ENCODE measurements around the gene TMEM97. TPM values are rescaled to one million over a fixed set of nuclear protein-coding genes. Genes with fewer than 3 reads are reported as not detected.

TMEM97 gene
- total and polyA plus RNA-seq, 2 experiments from 2014 or later: 101 to 216 TPM

- Histone ChIP-seq H3K4me3 (no peak overlapping the region), H3K9me2 (ENCODE audit: insufficient read depth) (0 out of 2 replicates have a peak, but pooled peaks cover 23% of the 10 kb centered on the region), H3K36me3 (ENCODE audit: insufficient read depth) (no peaks in the 10 kb centered on the region), H3K27me3 (ENCODE audit: insufficient read depth) (no peaks in the 10 kb centered on the region), H2AFZ (no peak overlapping the region), H4K20me1 (replicated peaks; ENCODE audit: insufficient read depth) (no peaks in the 10 kb centered on the region), H3K4me2 (no peak overlapping the region), H3K4me1 (ENCODE audit: insufficient read depth) (peaks cover 9% of the 10 kb centered on the region), H3K27ac (ENCODE audit: low read depth) (no peak overlapping the region), H3F3A (replicated peaks; ENCODE audit: low read depth) (no peaks in the 10 kb centered on the region), H3K79me2 (replicated peaks; ENCODE audit: insufficient read depth) (no peaks in the 10 kb centered on the region)
- Mint-ChIP-seq H3K4me3 (no peak overlapping the region), H3K27me3 (ENCODE audit: insufficient read depth, low read depth, poor library complexity) (peaks cover 10% of the 10 kb centered on the region), H3K36me3 (ENCODE audit: low read depth) (peaks cover 18% of the 10 kb centered on the region), H3K27ac (no peak overlapping the region), H3K4me1 (peaks cover 18% of the 10 kb centered on the region), H3K9me3 (peaks cover 38% of the 10 kb centered on the region)
- no peak for TF ChIP-seq STAT1 (IDR thresholded peaks at IDR 0.05; ENCODE audit: unreplicated experiment)
- TF ChIP-seq EZH2phosphoT487 (IDR thresholded peaks at IDR 0.05; ENCODE audit: unreplicated experiment): no peak
- TF ChIP-seq POLR2AphosphoS5 (IDR thresholded peaks at IDR 0.05; ENCODE audit: low read depth): no peak
- TF ChIP-seq, protein P1, sequence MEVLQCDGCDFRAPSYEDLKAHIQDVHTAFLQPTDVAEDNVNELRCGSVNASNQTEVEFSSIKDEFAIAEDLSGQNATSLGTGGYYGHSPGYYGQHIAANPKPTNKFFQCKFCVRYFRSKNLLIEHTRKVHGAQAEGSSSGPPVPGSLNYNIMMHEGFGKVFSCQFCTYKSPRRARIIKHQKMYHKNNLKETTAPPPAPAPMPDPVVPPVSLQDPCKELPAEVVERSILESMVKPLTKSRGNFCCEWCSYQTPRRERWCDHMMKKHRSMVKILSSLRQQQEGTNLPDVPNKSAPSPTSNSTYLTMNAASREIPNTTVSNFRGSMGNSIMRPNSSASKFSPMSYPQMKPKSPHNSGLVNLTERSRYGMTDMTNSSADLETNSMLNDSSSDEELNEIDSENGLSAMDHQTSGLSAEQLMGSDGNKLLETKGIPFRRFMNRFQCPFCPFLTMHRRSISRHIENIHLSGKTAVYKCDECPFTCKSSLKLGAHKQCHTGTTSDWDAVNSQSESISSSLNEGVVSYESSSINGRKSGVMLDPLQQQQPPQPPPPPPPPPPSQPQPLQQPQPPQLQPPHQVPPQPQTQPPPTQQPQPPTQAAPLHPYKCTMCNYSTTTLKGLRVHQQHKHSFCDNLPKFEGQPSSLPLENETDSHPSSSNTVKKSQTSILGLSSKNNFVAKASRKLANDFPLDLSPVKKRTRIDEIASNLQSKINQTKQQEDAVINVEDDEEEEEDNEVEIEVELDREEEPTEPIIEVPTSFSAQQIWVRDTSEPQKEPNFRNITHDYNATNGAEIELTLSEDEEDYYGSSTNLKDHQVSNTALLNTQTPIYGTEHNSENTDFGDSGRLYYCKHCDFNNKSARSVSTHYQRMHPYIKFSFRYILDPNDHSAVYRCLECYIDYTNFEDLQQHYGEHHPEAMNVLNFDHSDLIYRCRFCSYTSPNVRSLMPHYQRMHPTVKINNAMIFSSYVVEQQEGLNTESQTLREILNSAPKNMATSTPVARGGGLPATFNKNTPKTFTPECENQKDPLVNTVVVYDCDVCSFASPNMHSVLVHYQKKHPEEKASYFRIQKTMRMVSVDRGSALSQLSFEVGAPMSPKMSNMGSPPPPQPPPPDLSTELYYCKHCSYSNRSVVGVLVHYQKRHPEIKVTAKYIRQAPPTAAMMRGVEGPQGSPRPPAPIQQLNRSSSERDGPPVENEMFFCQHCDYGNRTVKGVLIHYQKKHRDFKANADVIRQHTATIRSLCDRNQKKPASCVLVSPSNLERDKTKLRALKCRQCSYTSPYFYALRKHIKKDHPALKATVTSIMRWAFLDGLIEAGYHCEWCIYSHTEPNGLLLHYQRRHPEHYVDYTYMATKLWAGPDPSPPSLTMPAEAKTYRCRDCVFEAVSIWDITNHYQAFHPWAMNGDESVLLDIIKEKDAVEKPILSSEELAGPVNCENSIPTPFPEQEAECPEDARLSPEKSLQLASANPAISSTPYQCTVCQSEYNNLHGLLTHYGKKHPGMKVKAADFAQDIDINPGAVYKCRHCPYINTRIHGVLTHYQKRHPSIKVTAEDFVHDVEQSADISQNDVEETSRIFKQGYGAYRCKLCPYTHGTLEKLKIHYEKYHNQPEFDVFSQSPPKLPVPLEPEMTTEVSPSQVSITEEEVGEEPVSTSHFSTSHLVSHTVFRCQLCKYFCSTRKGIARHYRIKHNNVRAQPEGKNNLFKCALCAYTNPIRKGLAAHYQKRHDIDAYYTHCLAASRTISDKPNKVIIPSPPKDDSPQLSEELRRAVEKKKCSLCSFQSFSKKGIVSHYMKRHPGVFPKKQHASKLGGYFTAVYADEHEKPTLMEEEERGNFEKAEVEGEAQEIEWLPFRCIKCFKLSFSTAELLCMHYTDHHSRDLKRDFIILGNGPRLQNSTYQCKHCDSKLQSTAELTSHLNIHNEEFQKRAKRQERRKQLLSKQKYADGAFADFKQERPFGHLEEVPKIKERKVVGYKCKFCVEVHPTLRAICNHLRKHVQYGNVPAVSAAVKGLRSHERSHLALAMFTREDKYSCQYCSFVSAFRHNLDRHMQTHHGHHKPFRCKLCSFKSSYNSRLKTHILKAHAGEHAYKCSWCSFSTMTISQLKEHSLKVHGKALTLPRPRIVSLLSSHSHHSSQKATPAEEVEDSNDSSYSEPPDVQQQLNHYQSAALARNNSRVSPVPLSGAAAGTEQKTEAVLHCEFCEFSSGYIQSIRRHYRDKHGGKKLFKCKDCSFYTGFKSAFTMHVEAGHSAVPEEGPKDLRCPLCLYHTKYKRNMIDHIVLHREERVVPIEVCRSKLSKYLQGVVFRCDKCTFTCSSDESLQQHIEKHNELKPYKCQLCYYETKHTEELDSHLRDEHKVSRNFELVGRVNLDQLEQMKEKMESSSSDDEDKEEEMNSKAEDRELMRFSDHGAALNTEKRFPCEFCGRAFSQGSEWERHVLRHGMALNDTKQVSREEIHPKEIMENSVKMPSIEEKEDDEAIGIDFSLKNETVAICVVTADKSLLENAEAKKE (CRISPR knock-in tag; IDR thresholded peaks at IDR 0.05): no peak
- no peak for TF ChIP-seq CREB1 (CRISPR knock-in tag; IDR thresholded peaks at IDR 0.05; ENCODE audit: low read depth)
- no peak for TF ChIP-seq CTCF (conservative IDR thresholded peaks at IDR 0.05; ENCODE audit: low read depth in 2 of 2)
- TF ChIP-seq ETS1 (IDR thresholded peaks at IDR 0.05): no peak
- no peak for TF ChIP-seq ZNF114 (CRISPR knock-in tag; IDR thresholded peaks at IDR 0.05)
- ATAC-seq (no peak), DNase-seq (ENCODE audit: low spot score) (no peak)
These were observed 47.6 kb upstream of the TMEM97 start for GRCh38 chr17:28271431-28271830.

Data from GM23338 (cell line).